HG03442 (cell line): ENCODE results near the gene TJP1.
"Not testable (repeated sequence)": the region's sequence is repeated elsewhere in the genome, so short reads cannot be mapped to it uniquely, and the experiment has no call there.

Source experiments
- ATAC-seq: cut with Tn5 transposase; IDR thresholded peaks from one replicate; pipeline ENCODE4 v1.9.1; 2021; ENCODE audit warnings: mild to moderate bottlenecking, moderate library complexity; ENCODE audit not compliant: unreplicated experiment

The TJP1 gene

GRCh38 chr15:29800491-29801366 is 21.5 kb downstream of the TJP1 start:
- no peak for ATAC-seq

- no peak for ATAC-seq
These were observed 22.4 kb downstream of the TJP1 start for GRCh38 chr15:29799859-29800258.

GRCh38 chr15:29795610-29796009 is 26.7 kb downstream of the TJP1 start:
- no peak for ATAC-seq

GRCh38 chr15:29792426-29793159 is 29.7 kb downstream of the TJP1 start:
- ATAC-seq, result no peak

GRCh38 chr15:29790607-29791006 is 31.7 kb downstream of the TJP1 start:
- no peak for ATAC-seq

GRCh38 chr15:29789871-29790270 is 32.4 kb downstream of the TJP1 start:
- ATAC-seq, result no peak

GRCh38 chr15:29788433-29789034 is 33.7 kb downstream of the TJP1 start:
- no peak for ATAC-seq

GRCh38 chr15:29787767-29788166 is 34.5 kb downstream of the TJP1 start:
- ATAC-seq, result no peak

- no peak for ATAC-seq
These were observed 36.6 kb downstream of the TJP1 start for GRCh38 chr15:29785642-29786041.

- no peak for ATAC-seq
These were observed 37.1 kb downstream of the TJP1 start for GRCh38 chr15:29785136-29785535.

GRCh38 chr15:29784413-29784812 is 37.9 kb downstream of the TJP1 start:
- no peak for ATAC-seq

- ATAC-seq, result not testable (repeated sequence)
These were observed 39.5 kb downstream of the TJP1 start for GRCh38 chr15:29782816-29783215.

GRCh38 chr15:29778382-29778781 is 43.9 kb downstream of the TJP1 start:
- ATAC-seq, result no peak

GRCh38 chr15:29776859-29777258 is 45.4 kb downstream of the TJP1 start:
- ATAC-seq, result no peak

- ATAC-seq, result no peak
These were observed 47.4 kb downstream of the TJP1 start for GRCh38 chr15:29774900-29775299.

- ATAC-seq, result no peak
These were observed 48.5 kb downstream of the TJP1 start for GRCh38 chr15:29773816-29774215.

- no peak for ATAC-seq
These were observed 49.3 kb downstream of the TJP1 start for GRCh38 chr15:29773000-29773399.

- ATAC-seq, result no peak
These were observed 51.5 kb downstream of the TJP1 start for GRCh38 chr15:29770796-29771195.

- ATAC-seq, result no peak
These were observed 56.3 kb downstream of the TJP1 start for GRCh38 chr15:29765898-29766527.

GRCh38 chr15:29765234-29765841 is 56.9 kb downstream of the TJP1 start:
- ATAC-seq, result no peak

- ATAC-seq, result no peak
These were observed 62.7 kb downstream of the TJP1 start for GRCh38 chr15:29759596-29759995.
